HG03571 (cell line): ENCODE results near the gene VEPH1.

Source experiments
- ATAC-seq: cut with Tn5 transposase; IDR thresholded peaks from one replicate; pipeline ENCODE4 v1.9.1; 2021; ENCODE audit not compliant: unreplicated experiment

VEPH1 gene

GRCh38 chr3:157232141-157232540 is 271.1 kb downstream of the VEPH1 start:
- no peak for ATAC-seq

- ATAC-seq: no peak
These were observed 272.1 kb downstream of the VEPH1 start for GRCh38 chr3:157231071-157231470.

- peak; percentile 64 for ATAC-seq
These were observed 276.9 kb downstream of the VEPH1 start for GRCh38 chr3:157226173-157226847.

- ATAC-seq: no peak
These were observed 278.2 kb downstream of the VEPH1 start for GRCh38 chr3:157225001-157225400.

- no peak for ATAC-seq
These were observed 282.3 kb downstream of the VEPH1 start for GRCh38 chr3:157220883-157221282.

GRCh38 chr3:157220211-157220610 is 283.0 kb downstream of the VEPH1 start:
- no peak for ATAC-seq

- ATAC-seq: no peak
These were observed 284.0 kb downstream of the VEPH1 start for GRCh38 chr3:157219215-157219614.
